HEK293 (cell line): ENCODE results near the gene GINS1.

ENCODE experiments used
- CTCF ChIA-PET: fragments of 350-600 bp; formaldehyde crosslinking; extraction: SDS; loops from one replicate; lab custom pipeline; 2021; ENCODE audit warnings: antibody characterized with exemption; lab: Yijun Ruan, JAX
- POLR2A ChIA-PET: fragments of 300-600 bp; formaldehyde crosslinking; extraction: SDS; loops from one replicate; lab custom pipeline; 2020; ENCODE audit warnings: antibody characterized with exemption, inconsistent platforms; lab: Yijun Ruan, JAX
- H3K27ac ChIP-seq: fragments of 200-500 bp; sonication (Bioruptor generic); 2 replicates; pipeline ENCODE4 v1.5.1; 2014; ENCODE audit warnings: low read depth, low read length, control low read depth, inconsistent platforms; ENCODE audit errors: extremely low read depth
- H3K36me3 ChIP-seq, 2 experiments: fragments of 200-500 bp in 1 of 2; sonication (Bioruptor generic) in 1 of 2; 1 replicate in 1 of 2; 2 replicates in 1 of 2; pipeline ENCODE4 v1.5.1; 2014 to 2017; ENCODE audit warnings: inconsistent platforms in 2 of 2, low read length in 2 of 2; ENCODE audit not compliant: control insufficient read depth in 2 of 2, insufficient read depth in 1 of 2
- H3K4me1 ChIP-seq: fragments of 200-500 bp; sonication (Bioruptor generic); 2 replicates; pipeline ENCODE4 v1.5.1; 2014; ENCODE audit warnings: mild to moderate bottlenecking, low read length, inconsistent platforms; ENCODE audit not compliant: control insufficient read depth, insufficient read depth
- H3K4me3 ChIP-seq: 2 replicates; pipeline ENCODE4 v1.5.1; 2011; ENCODE audit warnings: low read depth, mild to moderate bottlenecking, control low read depth, low read length, moderate library complexity
- H3K9me3 ChIP-seq: fragments of 200-500 bp; sonication (Bioruptor generic); 2 replicates; pipeline ENCODE4 v1.5.1; 2014; ENCODE audit warnings: low read depth, low read length, inconsistent platforms; ENCODE audit not compliant: control insufficient read depth, insufficient read depth
- FEZF1 ChIP-seq: fragments of 450-650 bp; formaldehyde crosslinking; IDR thresholded peaks from 2 replicates; pipeline ENCODE4 v1.5.1; 2016; ENCODE audit warnings: missing biosample characterization, missing genetic modification characterization
- GLI2 ChIP-seq: fragments of 450-650 bp; formaldehyde crosslinking; IDR thresholded peaks from 2 replicates; pipeline ENCODE4; 2017; ENCODE audit warnings: missing biosample characterization, missing genetic modification characterization, low read depth, borderline replicate concordance
- MEIS1 ChIP-seq: sonication (generic); formaldehyde crosslinking; IDR thresholded peaks from 2 replicates; pipeline ENCODE4 v1.8.1; 2022; ENCODE audit warnings: missing genetic modification reagents, mild to moderate bottlenecking, borderline replicate concordance
- SETDB1 ChIP-seq: IDR thresholded peaks from one replicate; pipeline ENCODE4 v1.6.1; 2017; ENCODE audit warnings: mild to moderate bottlenecking, low read length, moderate library complexity, mixed read lengths; ENCODE audit not compliant: insufficient read length
- SP3 ChIP-seq: fragments of 450-650 bp; formaldehyde crosslinking; IDR thresholded peaks from 2 replicates; pipeline ENCODE4 v1.5.1; 2016; ENCODE audit warnings: missing biosample characterization, missing genetic modification characterization
- SP7 ChIP-seq: fragments of 450-650 bp; formaldehyde crosslinking; IDR thresholded peaks from 2 replicates; pipeline ENCODE4 v1.5.1; 2016; ENCODE audit warnings: missing biosample characterization, missing genetic modification characterization
- ZBTB17 ChIP-seq: fragments of 450-650 bp; formaldehyde crosslinking; IDR thresholded peaks from 2 replicates; pipeline ENCODE4 v1.5.1; 2016; ENCODE audit warnings: missing biosample characterization, missing genetic modification characterization
- ZBTB21 ChIP-seq: fragments of 450-650 bp; formaldehyde crosslinking; IDR thresholded peaks from 2 replicates; pipeline ENCODE4 v1.5.1; 2017; ENCODE audit warnings: missing biosample characterization, missing genetic modification characterization
- ZFP3 ChIP-seq: fragments of 450-650 bp; formaldehyde crosslinking; IDR thresholded peaks from 2 replicates; pipeline ENCODE4 v1.5.1; 2016; ENCODE audit warnings: low read depth, missing biosample characterization, missing genetic modification characterization
- ZFP41 ChIP-seq: fragments of 450-650 bp; formaldehyde crosslinking; IDR thresholded peaks from 2 replicates; pipeline ENCODE4 v1.5.1; 2016; ENCODE audit warnings: missing biosample characterization, missing genetic modification characterization, borderline replicate concordance
- ZNF133 ChIP-seq: fragments of 450-650 bp; formaldehyde crosslinking; IDR thresholded peaks from 2 replicates; pipeline ENCODE4 v1.5.1; 2016; ENCODE audit warnings: missing biosample characterization, missing genetic modification characterization
- ZNF169 ChIP-seq: fragments of 450-650 bp; formaldehyde crosslinking; IDR thresholded peaks from 2 replicates; pipeline ENCODE4 v1.5.1; 2016; ENCODE audit warnings: missing biosample characterization, missing genetic modification characterization
- ZNF211 ChIP-seq: fragments of 450-650 bp; formaldehyde crosslinking; IDR thresholded peaks from 2 replicates; pipeline ENCODE4 v1.5.1; 2016; ENCODE audit warnings: low read depth, missing biosample characterization, missing genetic modification characterization
- ZNF24 ChIP-seq: fragments of 450-650 bp; formaldehyde crosslinking; IDR thresholded peaks from 2 replicates; pipeline ENCODE4 v1.5.1; 2016; ENCODE audit warnings: missing biosample characterization, missing genetic modification characterization
- ZNF302 ChIP-seq: fragments of 450-650 bp; formaldehyde crosslinking; IDR thresholded peaks from 2 replicates; pipeline ENCODE4 v1.5.1; 2016; ENCODE audit warnings: missing biosample characterization, missing genetic modification characterization, low read depth
- ZNF335 ChIP-seq: fragments of 450-650 bp; formaldehyde crosslinking; conservative IDR thresholded peaks from 2 replicates; pipeline ENCODE4 v1.5.1; 2016; ENCODE audit warnings: missing biosample characterization, missing genetic modification characterization
- ZNF350 ChIP-seq: fragments of 450-650 bp; formaldehyde crosslinking; IDR thresholded peaks from 2 replicates; pipeline ENCODE4 v1.5.0; 2017; ENCODE audit warnings: missing biosample characterization, mild to moderate bottlenecking, missing genetic modification characterization
- ZNF548 ChIP-seq: fragments of 450-650 bp; formaldehyde crosslinking; IDR thresholded peaks from 2 replicates; pipeline ENCODE4 v1.5.1; 2016; ENCODE audit warnings: missing biosample characterization, missing genetic modification characterization
- ZNF555 ChIP-seq: fragments of 450-650 bp; formaldehyde crosslinking; conservative IDR thresholded peaks from 2 replicates; pipeline ENCODE4 v1.5.1; 2017; ENCODE audit warnings: missing biosample characterization, mild to moderate bottlenecking, missing genetic modification characterization, inconsistent platforms
- ZNF558 ChIP-seq: fragments of 450-650 bp; formaldehyde crosslinking; IDR thresholded peaks from 2 replicates; pipeline ENCODE4 v1.5.1; 2016; ENCODE audit warnings: missing biosample characterization, missing genetic modification characterization
- ZNF561 ChIP-seq: fragments of 450-650 bp; IDR thresholded peaks from 2 replicates; pipeline ENCODE4 v1.5.1; 2018; ENCODE audit warnings: missing biosample characterization, missing genetic modification characterization, borderline replicate concordance
- ZNF596 ChIP-seq: fragments of 450-650 bp; IDR thresholded peaks from 2 replicates; pipeline ENCODE4 v1.5.0; 2018; ENCODE audit warnings: missing biosample characterization, mild to moderate bottlenecking, missing genetic modification characterization, moderate library complexity
- ZNF664 ChIP-seq: fragments of 450-650 bp; formaldehyde crosslinking; IDR thresholded peaks from 2 replicates; pipeline ENCODE4 v1.5.1; 2016; ENCODE audit warnings: missing biosample characterization, missing genetic modification characterization
- ZNF777 ChIP-seq: fragments of 450-650 bp; formaldehyde crosslinking; IDR thresholded peaks from 2 replicates; pipeline ENCODE4 v1.5.1; 2017; ENCODE audit warnings: missing biosample characterization, missing genetic modification characterization, borderline replicate concordance
- ZNF785 ChIP-seq: fragments of 450-650 bp; formaldehyde crosslinking; IDR thresholded peaks from 2 replicates; pipeline ENCODE4 v1.5.1; 2016; ENCODE audit warnings: missing biosample characterization, missing genetic modification characterization
- ZSCAN16 ChIP-seq: fragments of 450-650 bp; formaldehyde crosslinking; IDR thresholded peaks from 2 replicates; pipeline ENCODE4 v1.5.1; 2016; ENCODE audit warnings: missing biosample characterization, missing genetic modification characterization
- ZXDB ChIP-seq: fragments of 450-650 bp; formaldehyde crosslinking; IDR thresholded peaks from 2 replicates; pipeline ENCODE4 v1.5.1; 2016; ENCODE audit warnings: missing biosample characterization, missing genetic modification characterization
- TF ChIP-seq, protein P1 (sequence below): fragments of 450-650 bp; IDR thresholded peaks from 2 replicates; pipeline ENCODE4 v1.5.1; 2018; ENCODE audit warnings: missing biosample characterization, missing genetic modification characterization
- TF ChIP-seq, protein P2 (sequence below): fragments of 450-650 bp; formaldehyde crosslinking; IDR thresholded peaks from 2 replicates; pipeline ENCODE4 v1.5.1; 2016; ENCODE audit warnings: missing biosample characterization, missing genetic modification characterization
- TF ChIP-seq, protein P3 (sequence below): fragments of 450-650 bp; formaldehyde crosslinking; IDR thresholded peaks from 2 replicates; pipeline ENCODE4 v1.5.1; 2017; ENCODE audit warnings: missing biosample characterization, mild to moderate bottlenecking, missing genetic modification characterization, moderate library complexity

Gene GINS1

DNA sequence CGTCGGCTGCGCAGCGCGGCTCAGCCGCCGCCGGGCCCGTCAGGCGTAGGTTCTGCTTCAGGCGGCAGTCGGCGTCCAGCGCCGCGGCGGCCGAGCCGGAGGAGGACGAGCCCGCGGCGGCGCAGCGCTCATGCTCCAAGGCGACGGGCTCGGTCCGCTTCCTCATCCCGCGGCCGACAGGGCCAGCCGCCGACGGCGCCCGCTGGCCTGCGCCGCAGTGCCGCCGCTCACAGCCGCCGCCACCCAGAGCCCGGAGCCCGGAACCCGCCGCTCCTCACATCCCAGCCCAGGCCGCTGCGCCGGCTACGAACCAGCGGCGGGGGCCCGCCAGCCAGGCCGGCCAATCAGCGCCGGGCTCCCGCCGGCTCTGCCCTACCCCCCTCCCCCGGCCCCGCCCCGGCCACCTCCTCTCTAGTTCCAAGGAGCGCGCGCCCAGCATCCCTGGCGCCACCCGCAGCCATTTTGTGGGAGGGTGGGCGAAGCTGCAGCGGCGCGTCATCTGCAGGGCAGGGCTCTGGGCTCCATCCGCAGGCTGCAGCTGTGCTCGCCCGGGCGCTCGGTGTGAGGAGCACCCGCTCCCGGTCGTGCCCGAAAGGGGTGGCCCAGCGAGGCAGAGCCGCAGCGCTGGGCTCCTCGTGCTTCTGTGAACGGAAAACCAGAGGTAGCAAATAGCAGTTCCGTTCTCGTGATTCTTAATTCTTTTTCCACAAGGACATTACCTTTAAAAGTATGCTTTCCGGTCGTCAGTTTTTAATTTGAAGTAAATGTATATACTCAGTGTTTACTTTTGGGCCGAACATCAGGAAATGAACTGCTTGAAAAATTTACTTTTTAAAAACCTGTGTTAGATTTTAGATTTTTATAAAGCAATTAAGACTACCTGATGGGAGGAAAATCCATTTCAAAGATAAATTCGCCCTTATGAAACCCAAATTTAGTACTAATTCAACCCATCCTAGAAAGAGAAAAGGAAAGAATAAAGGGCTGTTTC lies 16.6 kb upstream of the GINS1 start, which contains the start of gene ABHD12 (continued):
- TF ChIP-seq ZXDB, result peak; percentile 75

DNA sequence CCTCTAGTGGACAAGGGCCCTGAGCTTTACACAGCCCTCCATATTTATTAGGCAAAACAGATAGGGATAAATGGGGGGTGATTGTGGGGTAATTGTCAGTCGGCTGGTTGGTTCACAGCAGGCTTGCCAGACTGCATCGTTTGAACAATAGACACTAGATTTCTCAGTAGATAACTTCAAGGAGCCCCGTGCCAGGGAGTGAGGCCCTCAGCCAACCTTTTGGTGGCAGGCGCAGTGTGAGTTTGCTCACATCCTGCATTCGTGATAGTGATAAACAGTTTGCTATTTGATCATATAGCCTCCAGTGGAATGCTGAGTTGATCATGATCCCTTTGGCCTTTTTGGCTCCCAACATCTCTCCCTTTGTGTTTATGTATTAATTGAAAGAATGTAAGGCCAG lies 13.2 kb upstream of the GINS1 start:
- no peak overlapping the region for H3K4me3 ChIP-seq
- ChIA-PET CTCF (interaction anchor here (1.2 kb wide), 1 partner anchor 400 kb away, joined by 4 read pairs; no protein-coding TSS in a partner anchor), POLR2A (no interaction called here)
- H3K36me3 ChIP-seq, result no peaks in the 10 kb centered on the region
- H3K27ac ChIP-seq, result no peak overlapping the region
- peaks cover 2% of the 10 kb centered on the region; the same call in 1 of the 2 replicates for H3K4me1 ChIP-seq
- TF ChIP-seq ZSCAN16 (no peak), ZNF211 (tag by site-specific recombination) (no peak), ZNF777 (tag by site-specific recombination) (no peak), ZNF335 (no peak), SP3 (tag by site-specific recombination) (no peak), ZNF561 (no peak), ZNF555 (tag by site-specific recombination) (no peak), ZNF548 (no peak), GLI2 (tag by site-specific recombination) (no peak), ZBTB21 (tag by site-specific recombination) (no peak), ZNF24 (tag by site-specific recombination) (no peak), ZBTB17 (tag by site-specific recombination) (no peak), ZNF302 (no peak), ZFP3 (no peak), ZNF664 (tag by site-specific recombination) (no peak), SETDB1 (no peak), ZNF169 (tag by site-specific recombination) (no peak), ZFP41 (tag by site-specific recombination) (no peak)
- TF ChIP-seq, protein P1, sequence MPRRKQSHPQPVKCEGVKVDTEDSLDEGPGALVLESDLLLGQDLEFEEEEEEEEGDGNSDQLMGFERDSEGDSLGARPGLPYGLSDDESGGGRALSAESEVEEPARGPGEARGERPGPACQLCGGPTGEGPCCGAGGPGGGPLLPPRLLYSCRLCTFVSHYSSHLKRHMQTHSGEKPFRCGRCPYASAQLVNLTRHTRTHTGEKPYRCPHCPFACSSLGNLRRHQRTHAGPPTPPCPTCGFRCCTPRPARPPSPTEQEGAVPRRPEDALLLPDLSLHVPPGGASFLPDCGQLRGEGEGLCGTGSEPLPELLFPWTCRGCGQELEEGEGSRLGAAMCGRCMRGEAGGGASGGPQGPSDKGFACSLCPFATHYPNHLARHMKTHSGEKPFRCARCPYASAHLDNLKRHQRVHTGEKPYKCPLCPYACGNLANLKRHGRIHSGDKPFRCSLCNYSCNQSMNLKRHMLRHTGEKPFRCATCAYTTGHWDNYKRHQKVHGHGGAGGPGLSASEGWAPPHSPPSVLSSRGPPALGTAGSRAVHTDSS (tag by site-specific recombination), result no peak
- TF ChIP-seq, all 188 proteins: peak for 0
- H3K9me3 ChIP-seq, result no peaks in the 10 kb centered on the region

DNA sequence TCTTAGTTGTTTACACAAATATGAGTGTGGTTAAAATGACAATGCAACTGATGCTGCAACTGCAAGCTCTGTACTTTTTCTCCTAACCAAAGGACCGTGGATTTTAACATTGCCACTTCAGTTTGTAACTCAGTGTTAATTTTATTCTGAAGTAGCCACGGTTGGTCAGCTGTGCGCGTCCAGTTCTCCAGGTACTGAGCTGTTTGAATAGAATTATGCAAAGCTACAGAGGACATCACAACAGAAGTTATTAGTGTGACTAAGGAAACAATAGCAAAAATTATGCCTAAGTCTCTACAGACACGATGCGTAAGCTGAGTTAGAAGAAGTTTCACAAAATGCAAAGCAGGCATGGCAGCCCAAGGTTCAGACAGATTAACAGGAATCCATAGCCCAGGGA lies 12.5 kb upstream of the GINS1 start:
- ChIA-PET CTCF (interaction anchor here (1.2 to 1.4 kb wide), 2 partner anchors 101 to 401 kb away, joined by 3 to 4 read pairs; no protein-coding TSS in a partner anchor), POLR2A (no interaction called here)
- Histone ChIP-seq H3K27ac (no peak overlapping the region), H3K9me3 (no peaks in the 10 kb centered on the region), H3K4me1 (peaks cover 2% of the 10 kb centered on the region; the same call in 1 of the 2 replicates), H3K4me3 (no peak overlapping the region), H3K36me3 (no peaks in the 10 kb centered on the region)
- TF ChIP-seq, protein P2, sequence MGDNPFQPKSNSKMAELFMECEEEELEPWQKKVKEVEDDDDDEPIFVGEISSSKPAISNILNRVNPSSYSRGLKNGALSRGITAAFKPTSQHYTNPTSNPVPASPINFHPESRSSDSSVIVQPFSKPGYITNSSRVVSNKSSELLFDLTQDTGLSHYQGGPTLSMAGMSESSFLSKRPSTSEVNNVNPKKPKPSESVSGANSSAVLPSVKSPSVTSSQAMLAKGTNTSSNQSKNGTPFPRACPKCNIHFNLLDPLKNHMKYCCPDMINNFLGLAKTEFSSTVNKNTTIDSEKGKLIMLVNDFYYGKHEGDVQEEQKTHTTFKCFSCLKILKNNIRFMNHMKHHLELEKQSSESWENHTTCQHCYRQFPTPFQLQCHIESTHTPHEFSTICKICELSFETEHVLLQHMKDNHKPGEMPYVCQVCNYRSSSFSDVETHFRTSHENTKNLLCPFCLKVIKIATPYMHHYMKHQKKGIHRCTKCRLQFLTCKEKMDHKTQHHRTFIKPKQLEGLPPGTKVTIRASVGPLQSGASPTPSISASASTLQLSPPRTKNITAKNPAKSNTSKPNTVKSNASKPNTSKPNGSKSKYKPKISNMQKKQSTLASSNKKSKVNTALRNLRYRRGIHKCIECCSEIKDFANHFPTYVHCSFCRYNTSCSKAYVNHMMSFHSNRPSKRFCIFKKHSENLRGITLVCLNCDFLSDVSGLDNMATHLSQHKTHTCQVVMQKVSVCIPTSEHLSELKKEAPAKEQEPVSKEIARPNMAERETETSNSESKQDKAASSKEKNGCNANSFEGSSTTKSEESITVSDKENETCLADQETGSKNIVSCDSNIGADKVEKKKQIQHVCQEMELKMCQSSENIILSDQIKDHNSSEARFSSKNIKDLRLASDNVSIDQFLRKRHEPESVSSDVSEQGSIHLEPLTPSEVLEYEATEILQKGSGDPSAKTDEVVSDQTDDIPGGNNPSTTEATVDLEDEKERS, result no peak
- no peak for TF ChIP-seq SP7
- no peak for TF ChIP-seq MEIS1
- no peak for TF ChIP-seq FEZF1 (tag by site-specific recombination)
- TF ChIP-seq ZNF133 (tag by site-specific recombination), result no peak
- no peak for TF ChIP-seq ZNF785
- TF ChIP-seq, protein P3, sequence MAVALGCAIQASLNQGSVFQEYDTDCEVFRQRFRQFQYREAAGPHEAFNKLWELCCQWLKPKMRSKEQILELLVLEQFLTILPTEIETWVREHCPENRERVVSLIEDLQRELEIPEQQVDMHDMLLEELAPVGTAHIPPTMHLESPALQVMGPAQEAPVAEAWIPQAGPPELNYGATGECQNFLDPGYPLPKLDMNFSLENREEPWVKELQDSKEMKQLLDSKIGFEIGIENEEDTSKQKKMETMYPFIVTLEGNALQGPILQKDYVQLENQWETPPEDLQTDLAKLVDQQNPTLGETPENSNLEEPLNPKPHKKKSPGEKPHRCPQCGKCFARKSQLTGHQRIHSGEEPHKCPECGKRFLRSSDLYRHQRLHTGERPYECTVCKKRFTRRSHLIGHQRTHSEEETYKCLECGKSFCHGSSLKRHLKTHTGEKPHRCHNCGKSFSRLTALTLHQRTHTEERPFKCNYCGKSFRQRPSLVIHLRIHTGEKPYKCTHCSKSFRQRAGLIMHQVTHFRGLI (tag by site-specific recombination), result no peak
- TF ChIP-seq ZNF558, result no peak
- no peak for TF ChIP-seq ZNF350
- TF ChIP-seq ZNF596 (tag by site-specific recombination), result no peak
